ENCODE data around the gene BMAL1.

Gene BMAL1

DNA sequence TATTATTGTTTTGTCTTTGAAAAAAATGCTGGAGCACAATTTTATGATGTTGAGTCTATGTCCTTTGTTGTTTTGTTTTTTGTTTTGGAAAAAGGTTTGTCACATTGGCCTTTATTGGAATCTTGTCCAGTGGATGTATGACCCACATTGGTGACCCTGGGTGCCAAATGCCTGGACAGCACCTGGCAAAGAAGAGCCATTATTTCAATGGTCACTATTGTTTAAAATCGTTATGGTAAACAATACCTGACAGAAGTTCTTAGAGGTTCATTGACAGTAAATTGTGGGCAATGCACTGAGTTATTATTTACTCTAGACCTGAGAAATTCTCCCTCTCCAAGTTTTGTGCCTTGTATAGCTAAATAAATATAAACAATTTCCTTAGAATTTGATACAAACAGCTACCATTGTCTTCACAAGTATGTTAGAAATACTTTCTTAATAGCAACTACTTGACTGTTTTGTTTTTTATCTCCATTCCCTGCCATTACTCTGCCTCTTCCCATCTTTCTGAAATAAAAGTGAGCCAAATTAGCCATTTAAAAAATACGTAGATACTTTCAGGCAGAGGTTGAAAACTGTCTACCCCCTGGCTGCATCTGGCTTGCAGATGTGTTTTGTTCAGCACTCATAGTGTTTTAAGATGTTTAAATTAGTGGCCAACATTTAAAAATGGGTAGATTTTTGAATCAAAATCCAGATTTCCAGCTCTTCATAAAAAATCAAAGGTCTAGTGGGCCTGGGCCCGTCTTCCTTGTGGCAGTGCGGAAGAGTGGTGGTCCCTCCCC, 39.9 kb downstream of the BMAL1 start:
- no peak for DNase-seq (ENCODE audit: low spot score)

GRCh38 chr11:13318498-13319295, 41.1 kb downstream of the BMAL1 start:
- no peak for DNase-seq (ENCODE audit: low spot score)

- DNase-seq (ENCODE audit: low spot score): no peak
These were observed 43.1 kb downstream of the BMAL1 start for GRCh38 chr11:13320688-13321087.

- DNase-seq (ENCODE audit: low spot score): no peak
These were observed 43.8 kb downstream of the BMAL1 start for GRCh38 chr11:13321431-13321830.

GRCh38 chr11:13324141-13324540, 46.6 kb downstream of the BMAL1 start:
- DNase-seq (ENCODE audit: low spot score): no peak

GRCh38 chr11:13324709-13325108, 47.1 kb downstream of the BMAL1 start:
- DNase-seq (ENCODE audit: low spot score): no peak

DNA sequence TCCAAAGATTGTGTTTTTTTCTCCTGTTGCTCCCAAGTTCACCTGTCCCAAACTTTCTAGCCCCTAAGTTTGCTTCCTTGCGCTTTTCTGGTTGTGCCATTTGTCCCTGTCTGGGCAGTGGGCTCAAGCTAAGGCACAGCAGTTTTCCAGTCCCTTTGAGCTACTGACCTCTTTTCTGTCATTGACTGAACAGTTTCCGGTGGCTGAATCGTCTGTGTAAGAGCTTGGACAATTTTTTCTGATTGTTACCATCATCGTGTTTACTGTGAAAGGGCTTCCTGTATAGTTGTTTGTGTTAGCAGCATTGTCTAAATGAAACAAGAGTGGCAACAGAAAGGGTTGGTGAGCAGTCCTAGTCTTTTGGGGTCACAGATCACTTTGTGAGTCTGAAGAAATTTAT, 49.8 kb downstream of the BMAL1 start:
- DNase-seq (ENCODE audit: low spot score): no peak

- DNase-seq (ENCODE audit: low spot score): no peak
These were observed 50.7 kb downstream of the BMAL1 start for GRCh38 chr11:13328286-13328685.

- DNase-seq (ENCODE audit: low spot score): no peak
These were observed 52.2 kb downstream of the BMAL1 start for GRCh38 chr11:13329670-13330356.

GRCh38 chr11:13332124-13332523, 54.5 kb downstream of the BMAL1 start:
- no peak for DNase-seq (ENCODE audit: low spot score)

- DNase-seq (ENCODE audit: low spot score): no peak
These were observed 55.9 kb downstream of the BMAL1 start for GRCh38 chr11:13333456-13333957.

DNA sequence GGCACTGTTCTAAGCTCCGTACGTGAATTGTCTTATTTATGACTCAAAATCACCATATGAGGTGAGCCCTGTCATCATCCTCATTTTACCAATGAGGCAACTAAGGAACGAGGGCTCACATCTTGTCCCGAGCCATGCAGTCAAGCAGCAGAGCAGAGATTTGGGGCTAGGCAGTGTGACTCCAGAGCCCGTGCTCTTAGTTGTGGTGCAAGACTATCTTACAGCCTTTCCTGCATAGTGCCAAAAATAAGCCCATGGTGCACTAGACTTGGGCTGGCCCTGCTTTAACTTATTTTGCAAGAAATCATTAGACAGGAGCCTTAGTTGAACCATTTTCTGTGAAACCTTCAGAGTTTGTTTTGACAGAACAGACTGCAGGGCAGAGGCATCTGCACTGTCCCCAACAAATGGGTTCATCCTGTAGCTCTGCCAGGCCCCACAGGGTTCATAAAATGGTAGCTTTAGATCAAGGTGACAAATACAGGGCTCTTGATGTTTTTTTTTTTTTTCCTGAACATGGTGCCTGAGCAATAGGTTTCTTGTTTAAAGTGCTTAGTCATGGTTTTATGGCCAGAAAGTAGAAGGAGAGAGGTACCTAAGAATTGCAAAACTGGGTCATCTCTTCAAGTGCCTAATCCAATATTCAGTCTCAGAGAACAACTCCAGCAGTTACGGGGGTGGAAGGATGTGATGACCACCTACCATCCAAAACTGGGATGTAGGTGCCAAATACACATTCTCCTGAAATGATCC, 56.6 kb downstream of the BMAL1 start:
- DNase-seq (ENCODE audit: low spot score): no peak

DNA sequence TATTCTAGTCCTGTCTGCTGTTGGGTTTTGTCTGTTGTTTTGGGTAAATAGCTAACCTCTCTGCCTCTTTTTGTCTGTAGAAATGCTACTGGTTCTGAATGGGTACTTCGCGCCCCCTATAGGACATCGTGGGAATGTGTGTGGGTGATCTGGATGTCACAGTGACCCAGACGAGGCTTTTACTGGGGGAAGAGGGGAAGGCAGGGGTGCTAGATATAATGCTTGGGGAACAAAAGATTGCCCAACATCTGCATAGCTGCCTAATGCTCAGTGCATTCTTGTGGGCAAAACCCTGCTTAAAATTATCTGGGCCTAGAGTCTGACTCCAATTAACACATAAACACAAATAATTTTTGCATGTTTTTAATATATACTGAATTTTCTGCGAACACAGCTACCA, 57.7 kb downstream of the BMAL1 start:
- no peak for DNase-seq (ENCODE audit: low spot score)

DNA sequence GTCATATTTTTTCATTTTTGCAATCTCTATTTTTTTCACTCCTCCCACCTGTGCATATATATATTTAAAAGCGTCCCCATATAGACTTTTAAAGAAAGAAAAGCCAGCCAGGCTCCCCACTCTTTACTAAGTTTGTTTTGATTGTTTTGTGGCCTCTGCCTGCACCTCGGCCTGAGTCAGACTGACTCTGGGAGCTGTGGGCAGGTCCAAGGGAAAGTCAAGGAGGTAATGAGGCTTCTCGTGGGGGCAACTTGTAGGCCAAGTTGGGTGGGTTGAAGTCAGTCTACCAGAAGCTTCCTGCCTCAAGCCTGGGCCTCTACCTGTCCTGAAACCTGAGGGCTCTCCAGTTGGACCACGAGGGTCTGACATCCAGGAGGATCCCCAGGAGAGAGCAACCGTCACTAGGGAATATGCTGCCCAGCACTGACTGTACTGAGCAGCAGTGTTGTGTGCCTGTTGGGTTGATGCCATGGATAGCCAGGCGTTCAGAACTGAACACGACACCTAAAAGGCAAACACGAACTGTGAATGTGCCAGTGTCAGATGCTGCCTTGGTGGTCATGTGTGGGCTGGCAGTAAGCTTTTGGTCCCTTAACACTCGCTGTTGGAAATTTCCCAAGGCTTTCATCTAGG, 58.8 kb downstream of the BMAL1 start:
- no peak for DNase-seq (ENCODE audit: low spot score)

DNA sequence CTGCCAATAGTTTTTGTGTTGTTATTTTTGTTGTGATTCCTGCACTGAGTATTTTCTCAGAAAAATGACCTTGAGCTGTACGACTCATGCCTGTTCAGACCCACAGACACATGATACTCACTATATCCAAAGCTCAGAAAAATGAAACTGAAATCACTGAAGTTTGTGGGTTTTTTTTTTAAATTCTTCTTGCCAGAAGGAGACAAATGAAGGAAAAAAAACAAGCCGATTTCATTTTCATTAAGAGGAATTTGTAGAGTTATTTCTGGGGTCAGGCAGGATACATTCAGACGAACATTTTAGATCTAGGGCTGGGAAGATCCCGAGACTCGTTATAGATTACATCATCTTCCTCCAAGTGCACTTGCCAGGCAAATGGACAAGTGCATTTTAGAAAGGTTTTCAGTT, 60.4 kb downstream of the BMAL1 start:
- DNase-seq (ENCODE audit: low spot score): no peak

- DNase-seq (ENCODE audit: low spot score): no peak
These were observed 61.0 kb downstream of the BMAL1 start for GRCh38 chr11:13338427-13339069.

- DNase-seq (ENCODE audit: low spot score): no peak
These were observed 61.9 kb downstream of the BMAL1 start for GRCh38 chr11:13339195-13340153.

GRCh38 chr11:13341026-13341425, 63.4 kb downstream of the BMAL1 start:
- no peak for DNase-seq (ENCODE audit: low spot score)

- DNase-seq (ENCODE audit: low spot score): no peak
These were observed 65.5 kb downstream of the BMAL1 start for GRCh38 chr11:13343067-13343466.
